SH-SY5Y (cell line): ENCODE results near the gene ZNF841.

Experiments used
- GATA2 ChIP-seq: IDR thresholded peaks from 2 replicates; pipeline ENCODE4 v1.6.1; 2011; ENCODE audit warnings: mild to moderate bottlenecking, low read depth, low read length
- GATA3 ChIP-seq: IDR thresholded peaks from 2 replicates; pipeline ENCODE4 v1.6.1; 2011; ENCODE audit warnings: low read depth, mild to moderate bottlenecking, low read length, moderate library complexity

Gene ZNF841

GRCh38 chr19:52095172-52096014 lies at the start of gene ZNF841:
Gene ZNF841, minus strand, starts transcription at chr19:52095765. Its CDS starts 10,964 bp downstream, at chr19:52084801.
- TF ChIP-seq GATA3 (no peak), GATA2 (no peak)

DNA sequence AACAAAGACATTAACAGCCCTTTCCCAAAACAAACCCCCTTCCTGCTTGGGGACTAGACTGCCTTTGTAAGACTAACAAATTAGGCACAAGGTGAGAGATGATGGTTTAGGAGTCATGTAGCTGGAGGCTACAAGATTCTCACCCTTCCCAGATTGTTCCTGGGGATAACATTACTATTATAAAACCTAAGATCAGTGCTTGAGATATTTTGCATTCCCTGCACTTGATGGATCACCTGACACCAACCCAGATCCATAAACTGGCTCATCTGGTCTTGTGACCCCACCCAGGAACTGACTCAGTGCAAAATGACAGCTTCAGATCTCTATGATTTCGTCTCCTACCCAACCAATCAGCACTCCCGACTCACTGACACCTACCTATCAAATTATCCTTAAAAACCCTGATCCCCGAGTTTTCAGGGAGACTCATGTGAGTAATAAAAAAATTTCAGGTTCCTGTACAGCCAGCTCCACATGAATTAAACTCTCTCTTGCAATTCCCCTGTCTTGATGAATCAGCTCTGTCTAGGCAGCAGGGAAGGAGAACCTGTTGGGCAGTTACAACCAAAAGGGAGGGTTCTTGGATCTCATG lies 46.5 kb upstream of the ZNF841 start:
- TF ChIP-seq GATA2, result no peak
- no peak for TF ChIP-seq GATA3

DNA sequence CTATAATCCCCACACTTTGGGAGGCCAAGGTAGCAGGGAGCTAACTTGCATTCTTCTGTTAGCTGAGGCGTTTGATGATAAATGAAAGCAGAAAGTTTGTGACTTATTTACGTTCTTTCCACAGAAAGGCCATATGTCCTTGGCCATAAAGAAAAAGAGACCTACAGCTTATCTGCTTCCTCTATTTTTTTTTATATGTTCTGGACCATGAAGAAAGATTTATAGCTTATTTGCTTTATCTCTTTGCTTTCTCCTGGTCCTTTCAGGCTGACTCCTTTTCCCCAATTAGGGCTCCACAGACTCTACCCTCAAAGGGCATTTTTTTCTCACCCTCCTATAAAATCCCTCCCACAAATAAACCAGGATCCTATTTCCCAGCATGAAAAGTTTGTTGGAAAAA lies 45.6 kb upstream of the ZNF841 start:
- TF ChIP-seq GATA3 (no peak), GATA2 (no peak)

- TF ChIP-seq GATA2 (no peak), GATA3 (no peak)
Measured at GRCh38 chr19:52140032-52140710, 44.6 kb upstream of the ZNF841 start.

GRCh38 chr19:52139252-52140031 lies 43.9 kb upstream of the ZNF841 start, which contains the start of gene ZNF616:
Gene ZNF616, minus strand, starts transcription at chr19:52139938. Its CDS starts 9,426 bp downstream, at chr19:52130512.
- TF ChIP-seq GATA3, result no peak
- no peak for TF ChIP-seq GATA2

DNA sequence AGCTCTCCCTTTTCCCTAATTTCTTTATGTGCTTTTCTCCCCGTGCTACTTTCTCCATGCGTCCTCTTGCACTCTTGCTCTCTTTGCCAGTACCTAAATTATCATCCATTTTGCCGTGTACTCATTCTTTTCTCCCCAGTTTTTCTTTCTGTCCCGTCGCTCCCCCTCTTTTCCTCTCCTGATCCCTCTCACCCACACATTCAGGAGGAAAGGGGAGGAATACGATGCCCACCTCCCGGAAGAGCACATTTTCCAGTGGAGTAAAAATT lies 43.4 kb upstream of the ZNF841 start:
- TF ChIP-seq GATA3 (no peak), GATA2 (no peak)

DNA sequence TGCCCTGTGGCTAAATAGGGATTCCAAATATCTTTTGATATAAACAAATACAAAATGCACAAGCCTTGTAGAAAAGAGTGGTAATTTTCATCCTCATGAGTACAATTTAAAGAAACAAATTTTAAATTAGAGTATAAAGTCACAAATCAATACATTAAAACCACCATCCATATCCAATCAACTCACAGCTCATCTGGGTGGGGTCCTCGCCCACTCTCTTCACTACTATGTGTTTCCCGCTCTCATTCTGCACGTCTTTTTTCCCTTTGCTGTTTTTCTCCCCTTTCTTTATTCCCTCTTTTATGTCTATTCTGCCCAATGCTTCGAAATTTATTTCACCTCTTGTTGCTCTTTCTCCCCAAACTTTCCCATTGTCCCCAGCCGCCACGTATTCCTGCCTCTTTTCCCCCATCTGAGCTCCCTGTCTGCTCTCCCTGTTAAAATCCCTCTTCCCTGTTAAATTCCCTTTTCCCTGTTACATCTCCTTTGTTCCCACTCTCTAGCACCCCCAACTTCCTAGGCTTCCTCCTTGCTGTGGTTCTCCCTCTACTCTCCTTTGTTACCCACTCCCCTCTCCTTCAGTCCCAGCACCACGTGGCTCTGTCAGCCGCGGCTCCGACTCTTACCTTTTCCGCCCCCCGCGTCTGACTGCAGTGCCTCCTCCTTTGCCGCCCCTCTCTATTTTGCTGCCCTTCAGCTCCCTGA lies 42.9 kb upstream of the ZNF841 start:
- TF ChIP-seq GATA2 (no peak), GATA3 (no peak)

GRCh38 chr19:52120286-52120685 lies 24.7 kb upstream of the ZNF841 start:
- TF ChIP-seq GATA2 (no peak), GATA3 (no peak)

GRCh38 chr19:52115526-52116053 lies 20.0 kb upstream of the ZNF841 start:
- TF ChIP-seq GATA3, result no peak
- no peak for TF ChIP-seq GATA2

DNA sequence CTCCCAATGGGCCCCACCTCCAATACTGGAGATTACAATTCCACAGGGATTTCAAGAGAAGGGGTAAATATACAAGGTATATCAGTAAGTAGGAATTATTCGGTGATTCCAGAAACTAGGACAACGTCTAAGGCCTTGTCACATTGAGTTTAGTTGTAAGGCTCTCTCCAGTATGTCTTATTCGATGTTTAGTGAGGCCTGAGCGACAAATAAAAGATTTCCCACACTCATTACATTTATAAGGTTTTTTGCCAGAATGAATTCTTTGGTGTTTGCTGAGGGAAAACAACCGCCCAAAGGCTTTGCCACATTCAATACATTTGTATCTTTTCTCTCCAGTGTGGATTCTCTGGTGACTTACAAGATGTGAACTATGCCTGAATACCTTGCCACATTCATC lies 19.1 kb upstream of the ZNF841 start:
- TF ChIP-seq GATA3 (no peak), GATA2 (no peak)

- no peak for TF ChIP-seq GATA3
- no peak for TF ChIP-seq GATA2
Measured at GRCh38 chr19:52112624-52113023, 17.1 kb upstream of the ZNF841 start.

- TF ChIP-seq GATA3, result no peak
- TF ChIP-seq GATA2, result no peak
Measured at GRCh38 chr19:52110780-52111179, 15.2 kb upstream of the ZNF841 start.

- TF ChIP-seq GATA2, result no peak
- TF ChIP-seq GATA3, result no peak
Measured at GRCh38 chr19:52102782-52103181, 7.2 kb upstream of the ZNF841 start.
